GM13977 (cell line): ENCODE measurements around the gene RBM22.
"Not testable (repeated sequence)": the region's sequence is repeated elsewhere in the genome, so short reads cannot be mapped to it uniquely, and the experiment has no call there.

ENCODE experiments used
- DNase-seq: peaks from one replicate; pipeline ENCODE4 v3.0.0; 2012; ENCODE audit warnings: low spot score
- in situ Hi-C: fragments of 300-500 bp; cut with MboI; formaldehyde crosslinking; loops from one replicate; pipeline ENCODE4 v1.12.0; 2022; ENCODE audit warnings: low sequenced_read_pairs, low pct_unique_long_range_greater_than_20kb, mixed read lengths, inconsistent platforms; ENCODE audit not compliant: unreplicated experiment
- TF ChIP-seq, protein P1 (sequence below): IDR thresholded peaks from 2 replicates; pipeline ENCODE4 v1.5.1; 2012; ENCODE audit warnings: mild to moderate bottlenecking, control low read depth; ENCODE audit not compliant: insufficient read depth; ENCODE audit errors: extremely low read depth, missing control alignments

RBM22 gene

DNA sequence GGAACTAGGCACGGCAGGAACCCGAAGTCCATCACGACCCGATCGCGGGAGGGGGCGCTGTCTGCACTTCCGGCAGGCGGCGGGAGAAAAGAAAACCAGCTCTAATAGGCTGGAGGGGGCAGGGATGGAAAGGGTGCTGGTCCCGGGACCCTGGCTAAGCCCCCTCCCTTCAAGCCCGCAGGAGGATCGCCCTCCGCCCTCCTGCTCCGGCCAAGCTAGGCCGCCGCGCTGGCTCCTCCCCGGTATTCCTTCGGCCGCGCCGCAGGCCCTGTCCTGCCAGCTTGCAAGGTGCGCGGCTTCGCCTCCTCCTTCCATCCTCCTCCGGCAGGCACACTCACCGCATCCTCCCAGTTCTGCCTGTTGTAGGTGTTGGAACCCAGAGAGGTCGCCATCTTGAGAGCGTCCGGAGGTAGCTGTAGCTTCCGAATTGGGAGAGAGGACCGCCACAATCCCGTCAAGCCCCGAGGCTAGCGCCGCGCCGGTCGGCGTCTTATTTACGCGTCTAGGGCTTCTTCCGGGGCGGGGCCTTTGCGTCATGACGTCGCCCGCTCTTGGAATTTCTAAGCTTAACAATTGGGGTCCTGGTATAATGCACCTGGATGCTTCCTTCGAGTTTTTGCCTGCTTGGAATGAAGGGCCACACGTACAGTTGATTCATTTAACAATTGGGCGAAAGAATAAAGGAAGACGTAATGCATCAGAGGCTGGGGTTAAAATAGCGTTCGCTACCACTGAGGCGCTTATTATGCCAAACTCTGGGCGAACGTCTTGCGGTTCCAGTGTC, at the start of gene RBM22:
Gene RBM22, minus strand, starts transcription at position 469 of the 784 bp plus-strand sequence. Its CDS starts 77 bp downstream, at position 392.
- TF ChIP-seq, protein P1, sequence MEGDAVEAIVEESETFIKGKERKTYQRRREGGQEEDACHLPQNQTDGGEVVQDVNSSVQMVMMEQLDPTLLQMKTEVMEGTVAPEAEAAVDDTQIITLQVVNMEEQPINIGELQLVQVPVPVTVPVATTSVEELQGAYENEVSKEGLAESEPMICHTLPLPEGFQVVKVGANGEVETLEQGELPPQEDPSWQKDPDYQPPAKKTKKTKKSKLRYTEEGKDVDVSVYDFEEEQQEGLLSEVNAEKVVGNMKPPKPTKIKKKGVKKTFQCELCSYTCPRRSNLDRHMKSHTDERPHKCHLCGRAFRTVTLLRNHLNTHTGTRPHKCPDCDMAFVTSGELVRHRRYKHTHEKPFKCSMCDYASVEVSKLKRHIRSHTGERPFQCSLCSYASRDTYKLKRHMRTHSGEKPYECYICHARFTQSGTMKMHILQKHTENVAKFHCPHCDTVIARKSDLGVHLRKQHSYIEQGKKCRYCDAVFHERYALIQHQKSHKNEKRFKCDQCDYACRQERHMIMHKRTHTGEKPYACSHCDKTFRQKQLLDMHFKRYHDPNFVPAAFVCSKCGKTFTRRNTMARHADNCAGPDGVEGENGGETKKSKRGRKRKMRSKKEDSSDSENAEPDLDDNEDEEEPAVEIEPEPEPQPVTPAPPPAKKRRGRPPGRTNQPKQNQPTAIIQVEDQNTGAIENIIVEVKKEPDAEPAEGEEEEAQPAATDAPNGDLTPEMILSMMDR = peak; percentile 68
- peak; percentile 86 for DNase-seq
- in situ Hi-C loops = no loop called here

- in situ Hi-C loops = no loop called here
- DNase-seq = no peak
- TF ChIP-seq, protein P1 = no peak
Measured at GRCh38 chr5:150750469-150750868, 49.6 kb upstream of the RBM22 start.

DNA sequence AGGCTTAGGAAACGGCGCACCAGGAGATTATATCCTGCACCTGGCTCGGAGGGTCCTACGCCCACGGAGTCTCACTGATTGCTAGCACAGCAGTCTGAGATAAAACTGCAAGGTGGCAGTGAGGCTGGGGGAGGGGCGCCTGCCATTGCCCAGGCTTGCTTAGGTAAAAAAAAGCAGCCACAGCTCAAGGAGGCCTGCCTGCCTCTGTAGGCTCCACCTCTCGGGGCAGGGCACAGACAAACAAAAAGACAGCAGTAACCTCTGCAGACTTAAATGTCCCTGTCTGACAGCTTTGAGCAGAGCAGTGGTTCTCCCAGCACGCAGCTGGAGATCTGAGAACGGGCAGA, 42.3 kb upstream of the RBM22 start:
- in situ Hi-C loops, DNase-seq: not testable (repeated sequence)

DNA sequence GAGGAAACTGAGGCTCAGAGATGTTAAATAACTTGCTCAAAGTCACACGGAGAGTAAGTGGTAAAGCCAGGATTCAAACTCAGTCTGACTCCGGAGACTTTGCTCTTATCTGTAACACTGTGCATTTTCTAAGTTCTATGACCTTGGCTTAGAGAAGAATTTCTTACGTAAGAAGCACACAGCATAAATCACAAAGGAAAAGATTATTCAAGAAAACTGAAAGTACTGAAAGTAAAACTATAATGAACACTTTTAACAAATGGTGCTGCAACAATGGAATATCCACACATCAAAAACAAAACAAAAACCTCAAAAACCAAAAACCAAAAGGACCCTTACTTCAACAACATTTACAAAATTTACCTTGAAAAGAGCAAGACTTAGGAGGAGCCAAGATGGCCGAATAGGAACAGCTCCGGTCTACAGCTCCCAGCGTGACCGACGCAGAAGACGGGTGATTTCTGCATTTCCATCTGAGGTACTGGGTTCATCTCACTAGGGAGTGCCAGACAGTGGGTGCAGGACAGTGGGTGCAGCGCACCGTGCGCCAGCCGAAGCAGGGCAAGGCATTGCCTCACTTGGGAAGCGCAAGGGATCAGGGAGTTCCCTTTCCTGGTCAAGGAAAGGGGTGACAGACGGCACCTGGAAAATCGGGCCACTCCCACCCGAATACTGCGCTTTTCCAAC, 41.7 kb upstream of the RBM22 start:
- DNase-seq, in situ Hi-C loops: not testable (repeated sequence)

GRCh38 chr5:150740992-150741391, 40.1 kb upstream of the RBM22 start:
- DNase-seq = no peak
- TF ChIP-seq, protein P1 = no peak
- in situ Hi-C loops = no loop called here

DNA sequence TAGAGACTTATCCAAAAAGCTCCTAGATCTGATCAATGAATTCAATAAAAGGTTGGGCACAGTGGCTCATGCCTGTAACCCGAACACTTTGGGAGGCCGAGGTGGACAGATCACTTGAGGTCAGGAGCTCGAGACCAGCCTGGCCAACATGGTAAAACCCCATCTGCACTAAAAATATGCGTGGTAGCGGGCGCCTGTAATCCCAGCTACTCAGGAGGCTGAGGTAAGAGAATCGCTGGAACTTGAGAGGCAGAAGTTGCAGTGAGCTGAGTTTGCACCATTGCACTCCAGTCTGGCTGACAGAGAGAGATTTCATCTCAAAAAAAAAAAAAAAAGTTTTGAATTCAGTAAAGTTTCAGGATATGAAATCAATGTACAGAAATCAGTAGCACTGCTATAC, 38.0 kb upstream of the RBM22 start:
- in situ Hi-C loops = no loop called here
- TF ChIP-seq, protein P1 = no peak
- no peak for DNase-seq

DNA sequence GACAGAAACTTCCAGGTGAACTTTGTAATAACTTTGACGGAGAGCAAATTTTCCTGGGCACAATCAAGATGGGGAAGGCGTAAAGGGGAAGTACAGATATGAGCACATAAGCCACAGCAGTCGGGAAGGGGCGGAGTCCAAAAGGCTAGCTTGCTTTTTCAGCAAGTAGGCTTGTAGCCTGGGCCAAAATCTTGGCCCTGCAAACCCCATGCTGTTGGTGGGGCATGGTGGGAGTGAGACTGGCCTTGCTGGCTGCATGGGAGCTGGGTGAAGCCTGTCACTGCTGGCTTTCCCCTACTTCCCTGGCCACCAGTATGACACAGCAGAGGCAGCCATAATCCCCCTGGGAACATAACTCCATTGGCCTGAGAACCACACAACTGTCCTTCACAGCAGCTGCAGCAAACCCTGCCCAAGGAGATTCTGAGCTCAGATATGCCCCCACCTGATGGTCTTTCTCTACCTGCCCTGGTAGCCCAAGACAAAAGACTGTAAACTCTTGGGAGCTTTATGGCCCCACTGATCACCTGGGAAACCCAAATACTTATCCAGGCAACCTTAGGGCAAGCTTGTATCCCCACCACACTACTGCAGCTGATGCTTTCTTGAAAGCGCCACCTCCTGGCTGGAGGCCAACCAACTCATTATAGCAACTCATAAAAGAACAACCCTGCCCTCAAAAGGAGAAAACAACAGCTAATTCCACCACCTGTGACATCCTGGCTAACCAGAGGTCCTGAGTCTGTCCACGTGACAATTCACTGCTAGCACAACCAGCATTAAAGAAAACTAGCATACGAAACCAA, 33.9 kb upstream of the RBM22 start:
- peak; percentile 17 for DNase-seq
- in situ Hi-C loops = no loop called here
- TF ChIP-seq, protein P1 = peak; percentile 35
